OCI-M2 (cell line): ENCODE results near the gene MPEG1.

ENCODE experiments used
- DNase-seq: peaks from one replicate; lab custom pipeline; 2025; ENCODE audit not compliant: unreplicated experiment; lab: John Stamatoyannopoulos, UW

The MPEG1 gene, protein sequence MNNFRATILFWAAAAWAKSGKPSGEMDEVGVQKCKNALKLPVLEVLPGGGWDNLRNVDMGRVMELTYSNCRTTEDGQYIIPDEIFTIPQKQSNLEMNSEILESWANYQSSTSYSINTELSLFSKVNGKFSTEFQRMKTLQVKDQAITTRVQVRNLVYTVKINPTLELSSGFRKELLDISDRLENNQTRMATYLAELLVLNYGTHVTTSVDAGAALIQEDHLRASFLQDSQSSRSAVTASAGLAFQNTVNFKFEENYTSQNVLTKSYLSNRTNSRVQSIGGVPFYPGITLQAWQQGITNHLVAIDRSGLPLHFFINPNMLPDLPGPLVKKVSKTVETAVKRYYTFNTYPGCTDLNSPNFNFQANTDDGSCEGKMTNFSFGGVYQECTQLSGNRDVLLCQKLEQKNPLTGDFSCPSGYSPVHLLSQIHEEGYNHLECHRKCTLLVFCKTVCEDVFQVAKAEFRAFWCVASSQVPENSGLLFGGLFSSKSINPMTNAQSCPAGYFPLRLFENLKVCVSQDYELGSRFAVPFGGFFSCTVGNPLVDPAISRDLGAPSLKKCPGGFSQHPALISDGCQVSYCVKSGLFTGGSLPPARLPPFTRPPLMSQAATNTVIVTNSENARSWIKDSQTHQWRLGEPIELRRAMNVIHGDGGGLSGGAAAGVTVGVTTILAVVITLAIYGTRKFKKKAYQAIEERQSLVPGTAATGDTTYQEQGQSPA

DNA sequence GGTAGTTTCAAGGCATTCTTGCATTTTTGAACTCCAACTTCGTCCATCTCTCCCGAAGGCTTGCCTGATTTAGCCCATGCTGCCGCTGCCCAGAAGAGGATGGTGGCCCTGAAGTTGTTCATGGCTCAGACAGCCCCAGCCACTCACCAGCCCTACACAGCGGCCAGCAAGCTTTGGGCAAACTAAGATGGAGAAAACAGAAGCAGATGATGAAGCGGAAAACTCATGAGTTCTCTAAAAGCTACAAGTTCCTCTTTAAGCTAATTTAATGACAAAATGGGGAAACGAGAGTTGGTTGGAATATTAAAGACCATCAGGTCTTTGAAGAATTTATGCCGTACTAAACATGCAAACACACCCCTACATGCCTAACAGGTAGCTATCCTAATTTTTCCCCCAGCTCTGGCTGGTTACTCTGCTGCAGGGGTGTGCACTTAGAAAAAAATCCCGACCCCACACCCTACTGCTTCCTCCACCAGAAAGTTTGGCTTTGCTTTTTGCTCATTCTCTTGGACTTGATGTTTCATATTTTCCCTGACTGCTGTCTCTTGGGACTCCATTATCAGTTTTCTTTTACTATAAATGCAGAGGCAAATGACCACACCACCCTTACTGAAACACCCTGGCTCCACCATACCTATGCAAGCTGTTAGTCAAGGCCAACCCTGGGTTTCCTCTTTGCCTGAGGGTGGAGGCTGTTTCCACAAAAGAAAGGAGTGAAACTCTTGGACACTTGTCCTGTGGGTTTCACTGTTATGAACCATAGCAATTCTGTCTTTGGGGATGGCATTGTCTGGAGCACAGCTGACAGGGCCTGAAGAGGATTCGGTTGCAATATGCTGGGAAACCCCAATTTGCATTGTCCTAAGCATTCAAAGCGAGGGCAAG lies at the start of gene MPEG1:
Gene MPEG1, minus strand, starts transcription at position 184 of the 888 bp plus-strand sequence. Its CDS starts 62 bp downstream, at position 122.
- DNase-seq: no peak

DNA sequence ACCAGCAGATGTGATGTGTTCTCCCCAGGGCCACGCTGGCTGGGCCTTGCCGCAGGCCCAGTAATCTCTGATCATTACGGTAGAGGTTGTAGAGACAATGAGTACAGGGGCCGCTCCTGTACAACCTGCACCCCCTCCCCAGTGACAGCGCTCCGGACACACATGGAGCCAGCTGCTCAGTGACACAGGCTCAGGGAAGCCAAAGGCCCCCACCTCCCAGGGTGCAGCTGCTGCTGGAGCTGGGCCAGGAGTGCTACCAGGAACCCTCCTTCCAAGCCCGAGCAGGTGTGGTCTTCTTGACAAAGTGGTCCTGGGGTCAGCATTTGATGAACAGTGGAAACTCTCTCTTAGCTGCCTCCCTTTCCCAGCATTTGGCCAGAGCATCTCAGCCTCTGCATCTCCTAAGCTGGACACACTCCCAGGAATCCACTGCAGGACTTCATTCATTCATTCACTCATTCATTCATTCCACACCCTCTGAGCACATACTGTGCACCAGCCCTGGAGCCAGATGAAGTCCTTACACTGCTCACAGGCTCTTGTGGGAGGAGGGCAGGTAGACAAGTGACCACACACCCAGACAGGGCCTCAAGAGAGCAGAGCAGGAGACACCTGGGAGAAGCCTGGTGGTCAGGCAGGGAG lies 49.6 kb upstream of the MPEG1 start:
- no peak for DNase-seq

DNA sequence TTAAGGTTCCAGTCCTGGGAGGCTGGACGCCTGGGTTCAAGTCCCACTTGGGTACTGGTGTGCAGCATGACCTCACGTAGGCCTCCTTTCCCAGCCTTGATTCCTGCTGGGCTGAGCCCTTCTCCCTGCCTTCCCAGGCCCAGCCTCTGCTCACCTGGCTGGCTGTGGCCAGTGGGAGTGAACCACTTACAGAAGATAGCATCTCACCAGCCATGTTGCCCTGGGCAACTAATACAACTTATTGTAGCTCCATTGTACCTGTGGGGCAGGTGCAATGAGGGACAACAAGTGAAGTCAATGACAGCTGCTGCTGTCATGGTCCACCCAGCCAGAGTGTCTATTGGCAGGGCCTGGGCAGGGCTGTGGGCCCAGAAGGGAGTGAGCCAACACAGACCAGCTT lies 48.4 kb upstream of the MPEG1 start:
- DNase-seq: no peak

DNA sequence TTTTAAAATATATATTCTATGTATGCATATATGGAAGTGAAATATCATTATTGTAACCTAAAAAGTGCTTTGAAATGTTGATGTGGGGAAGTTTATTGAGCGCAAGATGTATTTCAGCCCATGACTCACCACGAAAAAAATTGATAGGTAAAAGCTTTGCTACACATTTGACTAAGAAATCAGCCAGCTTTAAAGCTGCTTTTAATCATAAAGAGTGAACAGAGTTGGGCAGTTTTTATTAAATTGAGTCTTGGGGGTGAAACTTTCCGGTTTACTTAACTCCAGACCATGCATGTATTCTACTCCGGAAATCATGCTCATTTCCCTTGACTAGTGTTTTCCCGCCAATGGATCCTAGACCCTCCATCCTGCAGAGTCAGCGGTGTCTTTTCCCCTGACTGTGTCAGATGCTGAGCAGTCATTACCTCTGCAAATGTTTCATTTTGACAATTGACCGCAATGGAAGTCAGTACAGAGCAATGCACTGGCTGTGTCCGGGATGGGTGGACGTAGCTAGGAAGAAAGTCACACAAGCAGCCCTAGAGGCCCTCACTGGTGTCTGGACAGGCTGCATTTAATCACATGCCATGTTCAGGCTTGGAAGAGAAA lies 47.2 kb upstream of the MPEG1 start:
- DNase-seq: no peak

DNA sequence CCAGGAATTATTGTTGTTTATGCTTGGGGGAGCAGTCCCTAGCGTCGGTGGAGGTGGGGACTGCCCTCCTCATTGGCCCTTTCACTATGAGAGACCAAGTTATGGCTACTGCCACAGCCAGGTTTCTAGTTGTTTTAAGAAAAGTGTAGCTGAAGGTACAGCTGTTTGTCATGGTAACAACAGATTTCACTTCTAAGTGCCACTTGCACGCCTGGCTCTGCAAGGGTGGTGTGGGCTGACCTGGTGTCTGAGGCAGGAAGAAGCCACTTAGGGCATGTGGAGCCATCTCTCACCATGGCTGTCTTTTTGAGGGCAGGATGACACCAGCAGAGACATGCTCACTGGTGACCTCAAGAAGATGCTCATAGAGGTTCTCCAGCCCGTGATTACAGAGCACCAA lies 46.3 kb upstream of the MPEG1 start:
- DNase-seq: no peak

DNA sequence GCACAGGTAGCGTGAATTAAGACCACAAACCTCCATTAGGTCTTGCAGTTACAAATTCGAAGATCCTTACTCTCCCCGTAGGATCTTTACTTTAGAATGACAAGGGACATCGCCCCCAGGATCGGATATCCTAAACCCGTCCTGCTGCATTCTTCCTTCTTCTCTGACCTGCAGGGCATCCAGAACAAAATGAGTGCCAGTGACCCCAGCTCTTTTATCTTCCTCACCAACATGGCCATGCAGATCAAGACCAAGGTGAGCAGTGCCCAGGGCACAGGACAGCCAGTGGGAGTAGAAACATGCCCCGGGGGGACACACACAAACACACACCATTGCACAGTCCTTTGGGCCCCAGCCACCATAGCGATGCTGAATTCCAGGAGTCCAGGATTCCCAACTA lies 42.6 kb upstream of the MPEG1 start:
- DNase-seq: no peak

DNA sequence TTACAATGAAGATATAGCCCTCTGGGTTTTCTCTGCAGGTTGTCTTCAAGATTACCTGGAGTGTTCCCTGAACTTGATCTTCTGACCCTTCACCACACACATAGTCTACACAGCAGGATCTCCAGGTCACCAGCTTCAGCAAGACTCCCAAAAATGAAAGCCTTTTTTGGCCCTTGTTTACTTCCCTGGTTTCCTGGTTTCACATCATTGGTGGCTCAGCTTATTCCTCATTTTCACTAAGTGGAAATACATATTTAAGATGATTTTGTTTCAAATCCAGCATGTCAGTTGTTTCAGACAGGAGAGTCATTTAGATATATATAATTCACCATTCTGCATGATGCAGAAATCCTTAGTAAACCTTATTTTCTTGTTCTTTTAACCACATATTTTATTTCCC lies 41.6 kb upstream of the MPEG1 start:
- no peak for DNase-seq

DNA sequence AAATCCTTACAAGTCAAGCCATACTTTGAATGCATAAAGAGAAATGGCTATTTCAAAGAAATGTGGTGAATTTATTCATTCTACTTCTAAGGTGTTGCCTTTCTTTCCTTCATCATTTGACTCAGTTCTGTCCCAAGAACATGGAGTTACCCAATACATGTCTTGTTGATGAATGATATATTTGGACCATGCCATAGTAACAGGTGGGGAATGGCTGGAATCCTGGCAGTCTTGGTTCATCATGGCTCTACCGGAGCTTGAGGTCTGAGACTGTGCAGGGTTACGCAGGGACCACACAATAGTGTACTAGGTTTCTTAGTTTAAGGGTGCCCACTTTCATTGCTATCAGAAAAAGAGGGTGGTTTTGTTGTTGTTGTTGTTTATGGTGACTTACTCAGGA lies 40.3 kb upstream of the MPEG1 start:
- DNase-seq: no peak

DNA sequence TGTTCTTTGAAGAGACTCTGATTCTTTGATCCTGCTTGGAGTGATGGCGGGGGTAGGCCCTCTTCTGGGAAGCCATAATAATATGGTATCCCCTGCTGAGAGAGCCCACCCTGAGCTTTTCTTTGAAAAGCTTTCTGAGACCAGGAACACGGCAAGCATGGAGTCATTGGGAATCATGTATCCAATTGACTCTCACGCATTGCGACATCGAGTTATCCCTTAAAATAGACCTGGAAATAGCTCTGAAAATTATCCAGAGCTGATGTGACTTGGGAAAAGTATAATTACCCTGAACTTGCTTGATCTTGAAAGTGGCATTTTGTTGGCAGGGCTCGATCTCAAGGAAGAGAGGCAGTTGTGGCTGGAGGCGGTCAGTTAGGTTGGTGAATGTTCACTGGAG lies 36.8 kb upstream of the MPEG1 start:
- DNase-seq: no peak

DNA sequence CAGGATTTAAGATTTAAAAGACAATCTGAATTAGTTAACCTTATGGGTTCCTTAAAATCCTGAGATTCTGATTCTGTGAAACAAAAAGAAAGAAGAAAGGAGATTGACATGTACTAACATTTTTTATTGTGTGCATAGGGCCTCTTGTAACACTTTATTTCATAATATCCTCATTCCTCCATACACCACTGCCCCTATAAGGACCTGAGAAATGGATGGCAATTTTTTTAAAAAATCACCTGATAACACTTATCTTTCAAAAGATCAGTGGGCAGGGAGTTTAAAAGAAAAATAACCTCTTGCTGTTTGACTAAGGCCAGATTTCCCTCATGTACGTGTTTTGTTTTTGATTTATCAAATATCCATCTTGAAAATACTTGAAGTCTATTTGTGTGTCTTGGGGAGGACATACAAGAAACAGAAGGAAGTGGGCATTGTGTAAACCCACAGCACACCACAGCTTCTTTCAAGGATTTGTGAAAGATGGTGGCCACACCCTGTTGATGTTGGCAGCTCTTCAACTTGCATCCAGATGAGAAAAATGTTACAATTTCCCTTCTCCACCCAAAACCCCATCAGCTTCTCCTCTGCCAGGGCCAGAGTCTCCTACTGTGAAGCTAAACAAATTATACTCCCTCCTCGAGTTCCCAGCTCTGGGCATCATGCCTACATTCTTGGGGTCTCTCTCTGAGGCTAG lies 35.0 kb upstream of the MPEG1 start:
- no peak for DNase-seq

DNA sequence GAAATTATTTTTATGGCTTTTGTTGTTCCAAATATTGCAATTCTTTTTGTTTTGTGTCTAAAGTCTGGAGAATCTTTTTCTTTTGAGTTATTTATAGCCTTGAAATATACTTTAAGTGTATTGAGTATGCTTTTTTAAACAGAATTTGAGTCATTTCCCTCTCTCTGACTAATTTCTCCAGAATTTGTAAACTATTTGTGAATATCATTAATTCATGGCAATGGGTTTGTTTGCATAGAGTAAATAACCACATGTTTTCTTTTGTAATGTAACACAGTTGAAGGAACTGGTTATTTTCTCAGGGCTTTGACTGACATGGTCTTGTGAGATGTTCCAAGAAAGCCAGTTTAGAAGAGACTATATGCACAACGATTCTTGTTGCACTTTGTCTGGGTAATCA lies 30.9 kb upstream of the MPEG1 start:
- no peak for DNase-seq

DNA sequence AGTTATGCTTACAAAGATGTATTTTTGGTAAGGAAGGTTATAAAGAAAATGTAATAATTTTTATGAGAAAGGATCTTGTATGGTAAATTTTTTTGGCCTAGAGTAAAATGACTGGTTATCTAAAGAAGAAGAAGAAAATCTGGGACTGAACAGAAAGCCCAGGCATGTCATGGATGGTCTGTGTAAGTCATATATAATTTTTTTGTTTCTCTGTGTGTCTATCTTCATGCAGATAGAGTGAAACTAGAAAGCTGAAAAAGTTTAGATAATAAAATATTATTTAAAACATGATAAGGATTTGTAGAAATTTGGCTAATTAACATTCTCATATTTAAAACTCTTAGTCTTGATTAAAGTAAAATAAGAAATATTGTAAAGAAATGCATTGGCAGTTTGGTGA lies 27.6 kb upstream of the MPEG1 start:
- DNase-seq: no peak

DNA sequence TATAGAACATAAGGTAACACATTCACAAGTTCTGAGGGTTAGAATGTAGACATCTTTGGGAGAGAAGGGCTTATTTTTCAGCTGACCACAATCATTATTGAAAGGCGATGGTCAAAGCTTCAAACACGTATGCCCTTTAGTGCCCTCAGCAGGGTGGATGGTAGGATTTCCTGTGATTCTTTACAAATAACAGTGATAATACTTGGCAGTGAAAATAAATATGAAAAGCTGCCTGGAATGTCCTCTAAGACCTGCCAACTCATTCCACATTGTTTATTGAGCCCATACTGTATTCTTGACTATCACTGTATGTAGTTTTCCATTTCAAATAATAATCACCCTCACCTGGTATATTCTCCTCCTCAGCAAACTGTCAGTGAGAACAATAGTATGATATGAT lies 13.7 kb upstream of the MPEG1 start:
- no peak for DNase-seq

DNA sequence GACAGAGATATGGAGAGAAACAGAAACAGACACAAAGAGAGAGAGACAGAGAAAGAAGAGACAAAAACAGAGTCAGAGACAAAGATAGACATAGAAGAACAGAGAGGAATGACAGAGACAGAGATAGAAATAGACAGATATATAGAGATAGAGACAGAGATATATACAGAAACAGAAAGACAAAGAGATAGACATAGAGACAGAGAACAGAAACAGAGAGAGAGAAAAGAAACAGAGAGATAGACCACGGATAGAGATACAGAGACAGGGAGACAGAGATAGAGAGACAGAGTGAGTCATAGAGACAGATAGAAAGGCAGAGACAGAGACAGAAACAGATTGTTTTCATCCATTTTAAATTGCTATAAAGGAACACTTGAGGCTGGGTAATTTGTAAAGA lies 12.3 kb upstream of the MPEG1 start:
- no peak for DNase-seq

DNA sequence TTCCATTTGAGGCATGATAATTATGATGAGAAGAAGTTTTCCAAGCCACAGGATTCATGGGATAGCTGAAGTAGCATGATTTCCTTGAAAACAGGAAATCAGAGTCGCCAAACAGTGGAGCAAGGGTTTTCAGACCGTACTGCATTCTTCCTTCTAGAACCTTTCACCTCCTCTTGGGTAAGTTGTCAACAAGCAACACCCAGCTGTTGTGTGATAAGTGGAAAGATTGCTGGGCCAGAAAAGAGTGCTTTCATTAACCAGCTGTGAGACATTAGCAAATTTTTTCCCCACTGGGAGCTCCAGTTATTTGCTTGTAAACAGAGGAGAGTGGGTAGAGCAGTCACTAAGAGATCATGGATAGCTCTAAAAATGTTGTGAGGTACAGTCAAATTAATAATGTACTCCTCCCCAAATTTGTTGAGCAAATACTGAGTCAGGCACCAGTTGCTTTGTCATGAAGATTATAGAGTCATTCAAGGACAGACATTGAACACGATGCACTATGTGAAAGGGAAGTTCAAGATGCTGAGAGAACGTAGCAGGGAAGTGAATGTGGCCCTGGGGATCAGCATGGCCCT lies 11.7 kb upstream of the MPEG1 start:
- no peak for DNase-seq

DNA sequence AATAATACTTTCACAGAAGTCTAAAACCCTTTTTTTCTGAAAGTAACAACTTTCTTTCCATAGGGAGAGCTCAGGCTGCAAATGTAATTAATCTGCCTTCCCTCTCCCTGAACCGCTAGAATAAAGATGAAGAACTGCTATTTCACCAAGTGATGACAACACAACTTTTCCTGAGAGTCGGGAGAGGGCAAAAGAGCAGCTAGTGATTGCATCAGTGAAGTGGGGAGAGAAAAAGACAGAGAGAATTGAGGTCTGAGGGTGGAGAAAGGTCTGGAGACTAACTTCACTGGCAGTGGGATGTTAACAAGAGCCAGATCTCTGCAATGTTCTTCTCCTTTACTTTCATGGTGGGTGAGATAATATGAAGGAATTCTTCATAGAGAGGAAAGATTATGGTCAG lies 10.9 kb upstream of the MPEG1 start:
- DNase-seq: no peak

DNA sequence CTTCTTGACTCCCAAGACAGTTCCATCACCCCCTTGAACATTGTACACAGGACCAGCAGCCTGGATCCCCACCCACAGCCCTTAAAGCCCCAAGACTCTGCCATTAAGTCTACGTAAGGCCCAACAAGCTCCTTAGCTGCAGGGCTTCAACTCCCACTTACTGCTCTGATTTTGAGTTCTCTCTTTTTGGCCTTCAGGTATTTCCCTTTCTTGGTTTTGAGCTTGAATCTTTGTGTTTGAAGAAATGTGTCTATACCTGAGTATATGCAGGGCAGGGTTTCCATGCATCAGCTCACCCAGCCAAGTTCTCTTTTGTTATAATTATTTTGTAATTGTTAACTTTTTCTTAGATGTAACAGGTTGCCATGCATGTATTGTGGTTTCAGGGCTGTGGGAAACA lies 10.4 kb upstream of the MPEG1 start:
- no peak for DNase-seq

DNA sequence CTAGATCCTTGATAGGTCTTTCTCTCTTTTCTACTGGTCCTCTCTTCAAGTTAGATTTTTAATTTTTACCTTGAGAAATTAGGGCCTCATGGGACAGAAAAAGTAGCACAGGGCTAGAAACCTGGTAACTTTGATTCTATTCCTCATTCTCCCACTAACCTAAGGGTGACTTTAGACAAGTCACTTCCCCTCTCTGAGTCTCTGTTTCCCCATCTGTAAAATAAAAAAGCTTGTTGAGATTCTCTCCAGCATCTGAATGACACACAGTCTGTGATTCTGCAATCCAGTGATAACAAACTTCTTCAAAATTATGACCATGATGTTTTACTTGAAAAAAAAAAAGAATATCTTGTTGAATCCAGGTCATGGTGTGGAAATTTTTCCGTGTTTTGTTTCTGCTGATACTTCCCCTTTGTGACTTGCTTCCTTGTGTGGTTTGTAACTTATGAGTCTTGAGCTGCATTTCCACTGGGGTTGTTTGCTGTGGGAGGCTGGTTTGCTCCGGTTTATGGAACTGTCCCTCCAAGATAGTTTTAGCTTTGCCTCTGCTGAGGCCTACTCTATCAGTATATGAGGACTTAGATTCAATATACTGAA lies 9.8 kb upstream of the MPEG1 start:
- no peak for DNase-seq

DNA sequence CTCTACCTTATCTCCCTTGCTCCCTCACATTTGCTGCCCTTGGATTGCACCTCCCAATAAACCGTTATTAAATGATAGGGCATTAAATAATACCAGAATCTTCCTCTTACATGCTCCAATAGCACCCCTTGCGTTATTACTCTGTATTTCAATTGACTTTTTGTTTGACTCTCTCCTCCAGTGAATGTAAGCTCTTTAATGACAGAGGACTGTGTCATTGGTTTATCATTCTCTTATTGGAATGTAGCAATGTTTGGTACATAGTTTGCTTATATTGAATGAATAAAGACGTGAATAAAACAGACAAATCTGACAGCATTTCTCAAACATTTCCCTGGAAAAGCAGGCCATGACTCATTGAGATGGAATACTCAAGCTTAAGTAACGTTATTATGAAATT lies 8.7 kb upstream of the MPEG1 start:
- no peak for DNase-seq
